GM12891 (cell line): Measurements from ENCODE around the gene CDC7.

Experiments
- POLR2A ChIP-seq: IDR thresholded peaks from 2 replicates; pipeline ENCODE4 v1.6.1; 2011; ENCODE audit warnings: low read depth, low read length, control low read depth
- POLR2AphosphoS5 ChIP-seq: IDR thresholded peaks from 2 replicates; pipeline ENCODE4 v1.6.1; 2011; ENCODE audit warnings: low read depth, low read length, control low read depth

DNA sequence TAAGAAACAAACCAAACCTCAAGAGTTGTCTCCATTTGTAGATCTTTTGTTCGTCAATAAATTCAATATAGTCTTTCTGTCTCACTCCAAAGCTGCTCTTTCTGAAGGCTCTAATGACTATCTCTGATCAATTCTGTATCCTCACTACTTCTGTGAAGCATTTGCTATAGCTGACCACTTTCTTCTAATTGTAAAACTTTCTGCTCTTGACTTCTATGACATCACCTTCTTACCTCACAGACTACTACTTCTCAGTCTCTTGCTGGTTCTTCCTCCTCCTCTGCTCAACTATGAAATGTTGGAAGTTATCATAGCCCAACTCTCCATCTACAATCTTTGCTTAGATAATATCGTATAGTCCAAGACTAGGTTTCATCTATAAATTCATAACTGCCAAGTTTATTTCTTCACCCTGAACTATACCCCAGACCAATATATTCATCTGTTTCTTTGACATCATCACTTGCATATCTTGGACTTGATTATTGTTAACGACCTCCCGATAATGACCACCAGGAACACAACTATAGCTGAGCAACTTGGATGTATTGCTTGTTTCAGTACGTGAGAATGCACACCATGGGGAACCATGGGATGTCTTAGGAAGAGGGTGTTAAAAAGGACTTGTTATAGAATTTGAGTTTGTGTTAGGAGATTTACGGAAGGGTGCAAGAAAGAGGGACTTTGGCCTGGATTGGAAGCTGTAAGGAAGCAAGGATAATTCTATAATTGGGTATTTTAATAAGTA, 2.0 kb upstream of the CDC7 start:
- no peak for TF ChIP-seq POLR2AphosphoS5
- no peak for TF ChIP-seq POLR2A
